GDM1 (cell line): ENCODE measurements around the gene PAX5.
"Not testable (repeated sequence)": the region's sequence is repeated elsewhere in the genome, so short reads cannot be mapped to it uniquely, and the experiment has no call there.

Experiments used
- DNase-seq: peaks from one replicate; lab custom pipeline; 2025; lab: John Stamatoyannopoulos, UW

The PAX5 gene

DNA sequence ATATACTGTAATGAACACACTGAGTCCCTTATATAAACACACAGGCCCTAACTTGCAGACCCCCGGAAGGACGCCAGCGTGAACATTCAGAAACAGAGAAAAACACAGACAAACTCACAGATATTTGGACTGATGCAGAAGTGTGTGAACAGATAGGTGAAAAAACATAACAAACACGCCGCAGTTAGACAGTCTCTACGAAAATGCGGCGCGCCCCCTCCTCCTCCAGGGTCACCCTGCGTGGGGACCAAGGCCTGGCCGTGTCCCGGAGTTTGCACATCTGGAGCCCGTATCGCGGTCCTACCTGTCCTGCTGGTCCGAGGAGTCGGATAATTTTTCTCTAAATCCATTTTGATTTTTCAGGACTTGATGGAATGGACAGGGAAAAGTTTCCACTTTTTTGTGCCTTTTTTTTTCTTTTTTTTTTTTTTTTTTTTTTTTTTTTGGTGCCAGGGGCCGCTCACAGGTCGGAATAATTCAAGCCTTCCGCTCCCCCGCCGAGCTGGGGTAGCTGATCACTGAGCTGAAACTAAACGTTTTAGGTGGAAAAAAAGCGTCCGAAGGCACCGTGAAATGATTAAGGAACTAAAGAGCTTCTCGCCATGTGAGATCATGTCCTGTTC, at the start of gene PAX5:
Gene PAX5, minus strand, starts transcription at position 587 of the 623 bp plus-strand sequence. Its CDS starts 237 bp downstream, at position 350.
- no peak for DNase-seq

DNA sequence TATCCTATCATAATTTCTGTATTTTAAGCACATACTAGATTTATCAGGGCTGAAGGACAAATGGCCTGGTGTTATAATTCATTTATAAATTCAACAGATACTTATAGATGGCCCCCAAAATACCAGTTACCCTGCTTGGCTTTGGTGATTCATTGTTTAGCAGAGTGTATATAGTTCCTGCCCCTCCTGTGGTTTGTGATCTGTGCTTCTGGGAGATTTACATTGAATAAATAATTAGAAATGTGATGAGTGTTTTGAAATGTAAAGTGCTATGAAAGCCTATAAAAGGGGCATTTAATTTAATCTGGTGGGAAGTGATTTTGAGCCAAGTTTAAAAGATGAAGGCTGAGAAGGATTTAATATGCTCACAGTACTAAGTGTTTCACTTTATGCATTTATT, 49.6 kb upstream of the PAX5 start:
- no peak for DNase-seq

- no peak for DNase-seq
Measured at GRCh38 chr9:37082214-37082765, 48.2 kb upstream of the PAX5 start.

DNA sequence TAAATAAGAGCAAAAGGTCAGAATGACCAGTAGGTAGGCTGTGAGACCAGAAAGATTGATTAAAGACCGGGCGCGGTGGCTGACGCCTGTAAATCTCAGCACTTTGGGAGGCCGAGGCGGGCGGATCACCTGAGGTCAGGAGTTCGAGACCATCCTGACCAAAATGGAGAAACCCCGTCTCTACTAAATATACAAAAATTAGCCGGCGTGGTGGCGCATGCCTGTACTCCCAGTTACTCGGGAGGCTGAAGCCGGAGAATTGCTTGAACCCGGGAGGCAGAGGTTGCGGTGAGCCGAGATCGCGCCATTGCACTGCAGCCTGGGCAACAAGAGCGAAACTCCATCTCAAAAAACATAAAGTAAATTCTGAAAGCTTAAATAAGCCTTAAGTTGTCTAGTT, 47.4 kb upstream of the PAX5 start:
- not testable (repeated sequence) for DNase-seq

DNA sequence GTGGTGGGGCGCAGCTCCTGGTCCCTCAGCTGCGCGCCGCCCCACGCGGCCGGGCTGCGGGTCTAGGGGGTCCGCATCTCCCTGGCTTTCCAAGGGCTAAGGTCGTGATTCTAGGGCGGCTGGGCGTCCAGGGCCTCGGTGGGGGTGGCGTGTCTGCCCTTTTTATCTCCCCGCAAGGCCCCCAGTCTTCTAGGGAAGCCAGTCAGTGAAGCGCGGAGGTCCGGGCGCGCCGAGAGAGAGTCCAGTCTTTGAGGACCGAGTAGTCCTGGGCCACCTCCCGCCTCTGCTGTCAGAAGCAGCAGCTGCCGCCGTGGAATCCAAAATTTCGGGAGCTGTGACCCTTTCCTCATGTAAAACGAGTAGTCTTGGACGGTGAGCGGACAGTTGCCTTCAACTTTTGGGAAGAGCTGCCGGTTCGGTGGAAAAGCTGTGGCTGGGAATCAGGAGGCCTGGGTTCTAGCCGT, 46.1 kb upstream of the PAX5 start:
- DNase-seq = not testable (repeated sequence)

DNA sequence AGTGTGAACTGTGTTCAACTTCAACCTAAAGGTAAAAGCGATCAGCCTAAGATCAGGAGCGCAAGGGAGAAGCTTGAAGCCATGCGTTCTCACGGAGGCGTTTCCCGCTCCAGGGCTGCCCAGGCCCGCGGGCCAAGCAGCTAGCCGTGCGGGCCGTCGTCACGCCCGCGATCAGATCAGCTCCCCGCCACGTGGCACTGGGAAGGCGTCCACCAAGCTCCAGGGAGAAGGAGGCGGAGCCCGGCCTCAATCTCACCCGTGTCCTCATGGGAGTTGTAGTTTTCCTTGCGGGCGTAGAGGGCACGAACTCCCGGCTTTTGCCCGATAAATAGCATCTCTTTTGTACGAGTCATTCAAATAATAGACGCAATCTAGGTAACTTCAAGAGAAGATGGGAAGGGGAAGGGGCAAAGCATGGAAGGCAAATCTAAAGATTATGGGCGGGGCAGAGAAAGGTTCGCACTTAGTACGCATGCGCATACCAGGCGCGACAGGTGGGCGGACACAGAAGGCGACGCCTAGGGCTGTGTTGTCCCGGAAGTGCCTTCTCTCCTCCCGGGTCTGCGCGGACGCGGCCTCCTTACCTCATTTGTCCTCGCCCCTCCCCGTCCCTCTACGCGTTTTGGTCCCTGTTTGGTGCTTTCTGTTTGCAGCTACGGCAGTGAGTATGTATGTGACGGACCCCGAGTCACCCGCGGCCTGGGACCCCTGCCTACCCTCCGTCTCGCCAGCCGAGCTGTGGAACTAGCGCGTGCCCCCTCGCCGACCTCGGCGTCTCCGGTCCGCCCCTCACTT, 45.5 kb upstream of the PAX5 start:
- DNase-seq = peak; percentile 89

GRCh38 chr9:37074790-37075189, 40.7 kb upstream of the PAX5 start:
- DNase-seq = not testable (repeated sequence)

DNA sequence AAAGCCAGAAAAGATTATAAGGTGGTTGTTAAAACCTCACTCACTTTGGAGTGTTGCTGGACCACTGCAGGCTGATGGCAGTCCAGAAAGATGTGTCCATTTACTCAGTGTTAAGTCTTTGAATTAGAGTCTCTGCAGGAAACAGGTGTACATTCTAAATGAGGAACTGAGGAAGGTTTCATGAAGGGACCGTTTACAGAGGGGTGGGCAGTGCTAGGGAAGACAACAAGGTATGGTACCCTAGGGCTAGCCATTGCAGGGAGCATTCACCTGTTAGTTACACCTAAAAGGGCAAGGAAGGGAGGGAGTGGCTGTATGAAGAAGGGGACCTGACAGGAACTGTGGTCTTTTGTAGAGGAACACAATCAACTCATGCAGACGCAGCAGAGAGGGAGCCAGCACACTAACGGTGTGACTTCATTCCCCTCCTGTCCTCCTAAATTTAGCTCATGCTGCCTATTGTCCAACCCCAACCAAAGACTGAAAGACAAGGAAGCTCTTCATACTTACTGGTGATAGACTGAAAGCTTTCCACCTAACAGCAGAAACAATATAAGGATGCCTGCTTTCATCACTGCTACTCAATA, 32.2 kb upstream of the PAX5 start:
- peak; percentile 16 for DNase-seq

DNA sequence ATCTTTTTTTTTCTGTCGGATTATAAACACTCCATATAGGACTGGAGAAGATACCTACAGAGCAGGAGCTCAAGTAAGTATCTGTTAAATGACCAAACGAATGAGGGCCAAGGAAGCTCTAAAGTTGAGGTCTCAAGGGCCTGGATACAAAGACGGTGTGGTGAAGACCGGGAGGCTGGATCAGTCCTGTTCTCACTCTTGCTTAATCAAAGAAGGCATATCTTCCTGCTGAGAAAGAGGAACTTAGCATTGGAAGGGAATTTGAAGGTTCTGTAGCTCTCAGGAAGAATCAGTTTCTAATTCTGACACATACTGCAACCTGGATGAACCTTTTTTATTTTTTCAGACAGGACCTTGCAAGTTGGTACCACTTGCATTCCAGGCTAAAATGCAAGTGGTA, 28.3 kb upstream of the PAX5 start:
- DNase-seq = peak; percentile 46

- peak; percentile 53 for DNase-seq
Measured at GRCh38 chr9:37061768-37062167, 27.7 kb upstream of the PAX5 start.

- DNase-seq = no peak
Measured at GRCh38 chr9:37060833-37061232, 26.8 kb upstream of the PAX5 start.

- no peak for DNase-seq
Measured at GRCh38 chr9:37056046-37056920, 22.2 kb upstream of the PAX5 start.

- not testable (repeated sequence) for DNase-seq
Measured at GRCh38 chr9:37054363-37054720, 20.3 kb upstream of the PAX5 start.

DNA sequence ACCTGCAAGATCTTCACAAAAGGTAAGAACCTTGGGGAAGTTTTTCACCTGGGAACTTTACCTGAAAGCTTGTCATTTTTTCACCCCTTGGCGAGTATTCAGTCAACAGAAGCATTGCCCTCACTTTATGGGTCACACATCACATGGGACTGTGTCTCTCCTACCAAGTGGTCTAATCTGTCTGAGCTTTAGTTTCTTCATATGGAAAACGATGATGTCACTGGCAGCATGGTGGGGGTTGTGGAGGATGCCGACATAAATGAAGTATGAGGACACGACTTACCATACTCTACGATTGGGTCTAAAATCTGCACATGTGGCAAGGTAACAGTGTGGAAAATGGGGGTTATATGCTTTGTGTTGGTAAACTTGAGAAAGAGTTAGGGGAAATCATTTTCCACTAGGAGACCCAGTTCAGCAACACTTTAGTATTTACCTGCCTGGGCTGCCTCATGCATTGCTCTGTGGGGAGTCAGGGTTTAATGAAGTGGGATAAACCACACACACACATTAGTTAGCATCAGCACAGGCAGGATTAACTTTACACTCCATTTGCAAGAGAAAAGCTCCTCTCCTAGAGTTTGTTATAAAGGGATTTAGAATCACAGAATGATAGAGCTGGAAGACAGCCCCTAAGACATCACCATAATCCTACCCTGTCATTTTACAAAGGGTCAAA, 19.8 kb upstream of the PAX5 start:
- no peak for DNase-seq

DNA sequence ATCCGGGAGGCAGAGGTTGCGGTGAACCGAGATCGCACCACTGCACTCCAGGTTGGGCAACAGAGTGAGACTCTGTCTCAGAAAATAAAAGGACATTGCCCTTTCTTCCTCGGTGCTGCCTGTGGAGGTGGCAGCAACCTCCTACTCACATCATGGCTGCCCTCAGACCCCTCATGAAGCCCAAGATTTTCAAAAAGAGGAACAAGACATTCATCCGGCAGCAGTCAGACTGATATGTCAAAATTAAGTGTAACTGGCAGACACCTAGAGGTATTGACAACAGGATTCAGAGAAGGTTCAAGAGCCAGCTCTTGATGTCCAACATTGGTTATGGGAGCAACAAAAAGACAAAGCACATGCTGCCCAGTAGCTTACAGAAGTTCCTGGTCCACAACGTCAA, 12.6 kb upstream of the PAX5 start:
- DNase-seq = no peak

DNA sequence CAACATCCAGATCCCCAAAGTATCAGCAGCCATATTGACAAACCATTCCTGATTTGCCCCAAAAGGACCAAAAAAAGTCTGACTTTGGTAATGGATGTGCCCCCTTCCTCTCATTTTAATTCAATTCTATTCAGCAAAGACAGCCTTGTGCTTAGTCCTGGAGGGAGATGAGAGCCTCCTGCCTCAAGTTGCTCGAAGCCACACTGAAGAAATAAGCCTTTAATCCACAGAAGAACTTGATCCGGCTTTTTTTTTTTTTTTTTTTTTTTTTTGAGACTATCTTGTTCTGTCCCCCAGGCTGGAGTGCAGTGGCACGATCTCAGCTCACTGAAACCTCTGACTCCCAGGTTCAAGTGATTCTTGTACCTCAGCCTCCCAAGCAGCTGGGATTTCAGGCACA, 8.4 kb upstream of the PAX5 start:
- DNase-seq = no peak

DNA sequence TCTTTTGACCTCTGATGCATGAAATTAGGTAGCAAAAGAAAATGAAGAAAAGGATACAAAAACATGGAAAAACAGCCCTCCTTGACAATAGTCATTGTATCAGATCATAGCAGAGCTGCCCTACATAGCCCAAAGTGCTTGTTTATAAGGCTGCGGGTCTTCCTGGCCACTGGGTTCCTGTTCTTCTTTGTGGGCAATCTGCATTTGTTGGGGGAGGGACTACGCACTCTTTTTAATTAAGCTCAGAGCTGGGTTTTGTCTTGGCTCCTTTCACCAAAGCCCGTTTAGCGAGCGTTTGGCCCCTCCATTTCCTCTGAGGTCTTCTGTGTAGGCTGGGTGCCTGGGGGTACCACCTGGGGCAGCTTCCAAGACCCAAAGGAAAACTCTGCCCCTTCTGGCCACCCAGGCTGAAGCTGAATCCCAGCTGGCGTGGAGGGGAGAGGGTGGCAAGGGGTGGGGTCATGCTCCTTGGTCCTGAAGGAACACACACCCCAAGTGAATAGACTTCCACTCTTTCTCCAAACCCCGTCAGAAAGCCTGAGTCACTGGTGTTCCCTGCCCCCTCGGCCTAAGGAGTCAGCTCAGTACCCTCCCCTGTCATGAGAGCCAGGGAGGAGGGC, 6.5 kb upstream of the PAX5 start:
- peak; percentile 26 for DNase-seq

DNA sequence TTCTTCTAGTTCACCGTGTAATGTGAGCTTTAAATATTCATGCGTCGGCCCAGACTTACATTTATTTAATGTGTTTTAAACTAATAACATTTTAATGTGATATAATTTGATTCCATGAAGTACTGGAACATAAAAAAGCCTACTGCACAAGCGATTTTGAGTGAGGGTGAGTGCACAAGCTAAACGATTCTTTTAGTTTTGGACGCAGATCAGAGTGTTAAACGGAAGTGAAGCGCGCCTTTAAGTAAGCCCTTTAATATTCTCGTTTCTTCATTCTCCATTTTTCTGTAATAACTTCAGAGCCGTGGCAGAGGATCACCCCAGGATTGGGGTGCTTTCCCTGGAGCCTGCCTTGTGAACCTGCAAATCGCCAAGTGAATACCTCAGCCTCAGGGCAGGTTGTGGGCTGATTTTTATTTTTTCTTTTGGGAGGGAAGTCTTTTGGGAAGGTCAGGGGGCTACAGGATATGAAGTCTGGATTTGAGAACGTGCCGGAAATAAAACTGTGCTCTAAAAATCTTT, 4.9 kb upstream of the PAX5 start:
- DNase-seq = no peak

GRCh38 chr9:37038302-37038942, 4.4 kb upstream of the PAX5 start:
- DNase-seq = no peak
